Measurements from ENCODE around the gene HSPB9.

Gene HSPB9

DNA sequence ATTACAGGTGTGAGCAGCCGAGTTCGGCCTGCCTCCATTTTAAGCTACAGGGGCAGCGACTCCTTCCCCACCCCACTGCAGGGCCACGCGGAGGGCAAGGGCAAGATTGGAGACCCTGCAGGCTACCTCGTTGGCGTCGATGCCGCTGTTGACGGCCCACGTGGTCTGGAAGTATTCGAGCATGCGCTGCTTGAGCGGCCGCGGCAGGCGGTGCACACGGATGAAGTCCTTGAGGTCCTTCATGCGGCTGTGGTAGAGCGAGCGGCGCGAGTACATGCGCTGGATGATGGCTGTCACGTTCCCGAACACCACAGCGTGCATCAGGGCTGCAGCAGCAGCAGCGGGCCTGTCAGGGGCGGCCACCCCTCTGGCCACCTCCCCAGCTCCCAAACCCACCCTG lies 46.7 kb downstream of the HSPB9 start:
- no peak for DNase-seq (ENCODE audit: low spot score)

DNA sequence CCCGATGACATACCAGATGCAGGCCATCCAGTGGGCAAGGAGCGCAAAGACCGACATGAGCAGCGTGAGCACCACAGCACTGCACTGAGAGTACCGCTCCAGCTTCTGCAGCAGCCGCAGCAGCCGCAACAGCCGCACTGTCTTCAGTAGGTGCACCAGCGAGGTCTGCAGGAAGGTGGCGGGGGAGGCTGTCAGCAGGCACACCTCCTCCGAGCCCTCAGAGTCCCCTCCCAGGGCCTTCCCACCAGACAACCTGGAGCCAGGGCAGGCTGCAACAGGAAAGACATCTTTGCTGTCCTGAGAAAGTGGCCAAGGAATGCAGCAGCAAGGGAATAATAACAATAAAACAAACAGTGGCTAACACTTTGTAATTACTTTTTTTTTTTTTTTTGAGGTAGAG lies 49.2 kb downstream of the HSPB9 start:
- no peak for DNase-seq (ENCODE audit: low spot score)
- TF ChIP-seq, protein P1, sequence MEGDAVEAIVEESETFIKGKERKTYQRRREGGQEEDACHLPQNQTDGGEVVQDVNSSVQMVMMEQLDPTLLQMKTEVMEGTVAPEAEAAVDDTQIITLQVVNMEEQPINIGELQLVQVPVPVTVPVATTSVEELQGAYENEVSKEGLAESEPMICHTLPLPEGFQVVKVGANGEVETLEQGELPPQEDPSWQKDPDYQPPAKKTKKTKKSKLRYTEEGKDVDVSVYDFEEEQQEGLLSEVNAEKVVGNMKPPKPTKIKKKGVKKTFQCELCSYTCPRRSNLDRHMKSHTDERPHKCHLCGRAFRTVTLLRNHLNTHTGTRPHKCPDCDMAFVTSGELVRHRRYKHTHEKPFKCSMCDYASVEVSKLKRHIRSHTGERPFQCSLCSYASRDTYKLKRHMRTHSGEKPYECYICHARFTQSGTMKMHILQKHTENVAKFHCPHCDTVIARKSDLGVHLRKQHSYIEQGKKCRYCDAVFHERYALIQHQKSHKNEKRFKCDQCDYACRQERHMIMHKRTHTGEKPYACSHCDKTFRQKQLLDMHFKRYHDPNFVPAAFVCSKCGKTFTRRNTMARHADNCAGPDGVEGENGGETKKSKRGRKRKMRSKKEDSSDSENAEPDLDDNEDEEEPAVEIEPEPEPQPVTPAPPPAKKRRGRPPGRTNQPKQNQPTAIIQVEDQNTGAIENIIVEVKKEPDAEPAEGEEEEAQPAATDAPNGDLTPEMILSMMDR (IDR thresholded peaks at IDR 0.05; ENCODE audit: extremely low read depth, missing control alignments): no peak

More for the DNA sequence above, 46.7 kb downstream of the HSPB9 start:
- TF ChIP-seq, protein P1 (IDR thresholded peaks at IDR 0.05; ENCODE audit: extremely low read depth, missing control alignments): no peak

Measured in GM20000 (cell line).